H9 (cell line): ENCODE results near the gene ELAVL1. TPM values are rescaled to one million over a fixed set of nuclear protein-coding genes. Genes with fewer than 3 reads are reported as not detected.

ENCODE experiments used
- DNase-seq: peaks from one replicate; pipeline ENCODE4 v3.0.0-alpha.2; 2017
- H2AFZ ChIP-seq: one replicate; pipeline ENCODE4 v1.6.1; 2013; ENCODE audit warnings: mild to moderate bottlenecking, low read length, control low read depth, moderate library complexity
- H2AK5ac ChIP-seq: 2 replicates; pipeline ENCODE4 v1.6.1; 2013; ENCODE audit warnings: low read length, control low read depth, mixed read lengths; ENCODE audit not compliant: insufficient read length
- H2BK120ac ChIP-seq: one replicate; pipeline ENCODE4 v1.6.1; 2013; ENCODE audit warnings: low read depth, mild to moderate bottlenecking, low read length, control low read depth, inconsistent platforms; ENCODE audit not compliant: poor library complexity, severe bottlenecking
- H2BK12ac ChIP-seq: 2 replicates; pipeline ENCODE4 v1.6.1; 2013; ENCODE audit warnings: low read length, control low read depth, mixed read lengths, low read depth; ENCODE audit not compliant: insufficient read length
- H2BK15ac ChIP-seq: 2 replicates; pipeline ENCODE4 v1.6.1; 2013; ENCODE audit warnings: low read depth, low read length, control low read depth
- H2BK20ac ChIP-seq: one replicate; pipeline ENCODE4 v1.6.1; 2013; ENCODE audit warnings: low read depth, mild to moderate bottlenecking, low read length, control low read depth, inconsistent platforms; ENCODE audit not compliant: poor library complexity, severe bottlenecking
- H2BK5ac ChIP-seq: 2 replicates; pipeline ENCODE4 v1.6.1; 2013; ENCODE audit warnings: low read length, control low read depth, mixed read lengths; ENCODE audit not compliant: insufficient read length
- H3K14ac ChIP-seq: 2 replicates; pipeline ENCODE4 v1.6.1; 2013; ENCODE audit warnings: low read length, control low read depth; ENCODE audit not compliant: insufficient read depth
- H3K18ac ChIP-seq: 2 replicates; pipeline ENCODE4 v1.6.1; 2013; ENCODE audit warnings: low read depth, mild to moderate bottlenecking, mixed read lengths, low read length, control low read depth; ENCODE audit not compliant: insufficient read length
- H3K23ac ChIP-seq: 2 replicates; pipeline ENCODE4 v1.6.1; 2013; ENCODE audit warnings: low read length, control low read depth, mixed read lengths, low read depth; ENCODE audit not compliant: insufficient read length
- H3K23me2 ChIP-seq: 2 replicates; pipeline ENCODE4 v1.6.1; 2013; ENCODE audit warnings: low read depth, mild to moderate bottlenecking, mixed read lengths, low read length, control low read depth; ENCODE audit not compliant: insufficient read length, poor library complexity, severe bottlenecking
- H3K27ac ChIP-seq: 2 replicates; pipeline ENCODE4 v1.5.1; 2013; ENCODE audit warnings: low read length, control low read depth, mixed read lengths, low read depth; ENCODE audit not compliant: insufficient read length
- H3K27me3 ChIP-seq: 2 replicates; pipeline ENCODE4 v1.6.1; 2013; ENCODE audit warnings: low read length, control low read depth, inconsistent platforms; ENCODE audit not compliant: insufficient read depth
- H3K4ac ChIP-seq: 2 replicates; pipeline ENCODE4 v1.6.1; 2013; ENCODE audit warnings: low read depth, mild to moderate bottlenecking, control low read depth, inconsistent platforms, low read length, moderate library complexity
- H3K4me1 ChIP-seq: 2 replicates; pipeline ENCODE4 v1.6.1; 2013; ENCODE audit warnings: low read length, control low read depth, inconsistent platforms; ENCODE audit not compliant: insufficient read depth
- H3K4me2 ChIP-seq: 2 replicates; pipeline ENCODE4 v1.6.1; 2013; ENCODE audit warnings: low read length, control low read depth, mixed read lengths; ENCODE audit not compliant: insufficient read length, insufficient read depth
- H3K56ac ChIP-seq: 2 replicates; pipeline ENCODE4 v1.6.1; 2013; ENCODE audit warnings: low read depth, mild to moderate bottlenecking, mixed read lengths, low read length, control low read depth; ENCODE audit not compliant: insufficient read length
- H3K79me1 ChIP-seq: 2 replicates; pipeline ENCODE4 v1.6.1; 2013; ENCODE audit warnings: low read depth, mild to moderate bottlenecking, moderate library complexity, low read length, control low read depth, inconsistent platforms; ENCODE audit not compliant: insufficient read depth, poor library complexity, severe bottlenecking
- H3K79me2 ChIP-seq: 2 replicates; pipeline ENCODE4 v1.6.1; 2013; ENCODE audit warnings: low read length, control low read depth, inconsistent platforms; ENCODE audit not compliant: insufficient read depth
- H3K9ac ChIP-seq: 2 replicates; pipeline ENCODE4 v1.6.1; 2013; ENCODE audit warnings: low read length, control low read depth, mixed read lengths; ENCODE audit not compliant: insufficient read length; ENCODE audit errors: extremely low read depth
- H3K9me3 ChIP-seq: one replicate; pipeline ENCODE4 v1.6.1; 2013; ENCODE audit warnings: low read depth, low read length, inconsistent platforms; ENCODE audit not compliant: control insufficient read depth
- H3T11ph ChIP-seq: one replicate; pipeline ENCODE4 v1.6.1; 2013; ENCODE audit warnings: mild to moderate bottlenecking, low read length, control low read depth, inconsistent platforms
- H4K20me1 ChIP-seq: one replicate; pipeline ENCODE4 v1.6.1; 2013; ENCODE audit not compliant: control insufficient read depth, insufficient read length, insufficient read depth
- H4K5ac ChIP-seq: 2 replicates; pipeline ENCODE4 v1.6.1; 2013; ENCODE audit warnings: low read depth, mild to moderate bottlenecking, mixed read lengths, low read length, control low read depth; ENCODE audit not compliant: insufficient read length
- H4K8ac ChIP-seq: replicated peaks from 2 replicates; pipeline ENCODE4 v1.6.1; 2013; ENCODE audit warnings: low read length, control low read depth, mixed read lengths, low read depth; ENCODE audit not compliant: insufficient read length
- H4K91ac ChIP-seq: 2 replicates; pipeline ENCODE4 v1.6.1; 2013; ENCODE audit warnings: low read depth, mild to moderate bottlenecking, moderate library complexity, mixed read lengths, low read length, control low read depth; ENCODE audit not compliant: insufficient read length
- H3K27ac Mint-ChIP-seq, 3 experiments: 2 replicates in 2 of 3; 3 replicates in 1 of 3; pipeline ENCODE4 v1.8.0; 2020 to 2021; ENCODE audit warnings: mixed read lengths in 3 of 3, mild to moderate bottlenecking in 1 of 3, moderate library complexity in 1 of 3
- H3K27me3 Mint-ChIP-seq: 2 replicates; pipeline ENCODE4 v1.8.0; 2021; ENCODE audit warnings: low read depth, mild to moderate bottlenecking, moderate library complexity, mixed read lengths
- H3K36me3 Mint-ChIP-seq, 3 experiments: 2 replicates in 2 of 3; 3 replicates in 1 of 3; pipeline ENCODE4 v1.8.0; 2020 to 2021; ENCODE audit warnings: low read depth in 3 of 3, mixed read lengths in 3 of 3; ENCODE audit not compliant: insufficient read depth in 1 of 3
- H3K4me1 Mint-ChIP-seq, 2 experiments: 2 replicates each; pipeline ENCODE4 v1.8.0; 2020; ENCODE audit warnings: mixed read lengths in 2 of 2
- H3K4me3 Mint-ChIP-seq, 2 experiments: 2 replicates in 1 of 2; 3 replicates in 1 of 2; pipeline ENCODE4 v1.8.0; 2020 to 2021; ENCODE audit warnings: mild to moderate bottlenecking in 2 of 2, mixed read lengths in 2 of 2, moderate library complexity in 1 of 2
- H3K9me3 Mint-ChIP-seq, 2 experiments: 2 replicates in 1 of 2; 3 replicates in 1 of 2; pipeline ENCODE4 v1.8.0; 2020; ENCODE audit warnings: mild to moderate bottlenecking in 2 of 2, mixed read lengths in 2 of 2, moderate library complexity in 1 of 2
- CTCF ChIP-seq: fragments of 200-600 bp; sonication (generic); conservative IDR thresholded peaks from 3 replicates; pipeline ENCODE4 v1.8.0; 2021; ENCODE audit warnings: antibody characterized with exemption, mild to moderate bottlenecking
- WGBS: extraction: QIAGEN DNeasy Blood & Tissue Kit; methylation state at CpG from one replicate; pipeline ENCODE4 v1.1.7; 2013; ENCODE audit warnings: missing lambda C conversion rate, low lambda C conversion rate, mixed read lengths; ENCODE audit not compliant: insufficient read length; ENCODE audit errors: extremely low coverage; 5-methylcytosine and 5-hydroxymethylcytosine counted together
- total RNA-seq: library from RNA; stranded (reverse); gene quantifications from 2 replicates; pipeline ENCODE4 v1.2.1, GENCODE V29; 2021

Gene ELAVL1
- total RNA-seq, 1 experiment from 2014 or later, result 149 TPM

- H3K56ac ChIP-seq, result no peak overlapping the region
- no peak overlapping the region for H3K18ac ChIP-seq
- H4K8ac ChIP-seq, result no peak overlapping the region
- H3K23ac ChIP-seq, result no peak overlapping the region
- no peaks in the 10 kb centered on the region for H3K4me1 ChIP-seq
- H3K36me3 Mint-ChIP-seq, result peaks cover 44 to 80% (median 68%) of the 10 kb centered on the region in 3 experiments
- H2AFZ ChIP-seq, result no peak overlapping the region
- H3T11ph ChIP-seq, result no peak overlapping the region
- no peak overlapping the region for H3K4ac ChIP-seq
- H3K27me3 ChIP-seq, result no peaks in the 10 kb centered on the region
- H2BK15ac ChIP-seq, result no peak overlapping the region
- no peaks in the 10 kb centered on the region for H3K9me3 Mint-ChIP-seq
- no peaks in the 10 kb centered on the region for H3K27me3 Mint-ChIP-seq
- H3K79me2 ChIP-seq, result peaks cover 12% of the 10 kb centered on the region; the same call in 1 of the 2 replicates
- peaks cover 7 to 9% of the 10 kb centered on the region in 2 experiments for H3K4me1 Mint-ChIP-seq
- no peak overlapping the region for H2AK5ac ChIP-seq
- H3K27ac ChIP-seq, result no peak overlapping the region
- no peak overlapping the region for H2BK20ac ChIP-seq
- H3K9me3 ChIP-seq, result no peaks in the 10 kb centered on the region
- peaks cover 2% of the 10 kb centered on the region for H4K20me1 ChIP-seq
- H3K14ac ChIP-seq, result no peak overlapping the region
- TF ChIP-seq CTCF, result no peak
- H3K4me2 ChIP-seq, result no peak overlapping the region
- no peak overlapping the region for H2BK5ac ChIP-seq
- H2BK12ac ChIP-seq, result no peak overlapping the region
- H4K5ac ChIP-seq, result no peak overlapping the region
- H3K23me2 ChIP-seq, result no peaks in the 10 kb centered on the region
- H4K91ac ChIP-seq, result no peak overlapping the region
- H3K27ac Mint-ChIP-seq, result peak overlapping the region in 2 of 3 experiments; percentile 70 to 83; a peak in 3 of 7 replicates
- H3K4me3 Mint-ChIP-seq, result no peak overlapping the region
- no peak for DNase-seq
- WGBS, result no CpG with 5 or more reads among the region's 12 CpGs
- H2BK120ac ChIP-seq, result no peak overlapping the region
- no peak overlapping the region for H3K9ac ChIP-seq
- peaks cover 11% of the 10 kb centered on the region for H3K79me1 ChIP-seq
Measured at GRCh38 chr19:7989071-7989575, 16.3 kb downstream of the ELAVL1 start.
